HG03558 (cell line): ENCODE measurements around the gene RAB21.
"Not testable (repeated sequence)": the region's sequence is repeated elsewhere in the genome, so short reads cannot be mapped to it uniquely, and the experiment has no call there.

Experiments
- ATAC-seq: cut with Tn5 transposase; IDR thresholded peaks from one replicate; pipeline ENCODE4 v1.9.1; 2021; ENCODE audit warnings: moderate number of reproducible peaks; ENCODE audit not compliant: unreplicated experiment; ENCODE audit errors: extremely low read depth

Gene RAB21

GRCh38 chr12:71748081-71748850 lies 6.4 kb upstream of the RAB21 start:
- ATAC-seq: no peak

GRCh38 chr12:71749666-71750065 lies 5.0 kb upstream of the RAB21 start:
- no peak for ATAC-seq

GRCh38 chr12:71752891-71753290 lies 1.8 kb upstream of the RAB21 start:
- ATAC-seq: no peak

GRCh38 chr12:71755146-71755892 lies 656 bp downstream of the RAB21 start:
- ATAC-seq: peak; percentile 26

GRCh38 chr12:71756054-71756690 lies 1.5 kb downstream of the RAB21 start:
- ATAC-seq: no peak

- ATAC-seq: no peak
Observed at GRCh38 chr12:71759941-71760340, 5.3 kb downstream of the RAB21 start.

- ATAC-seq: no peak
Observed at GRCh38 chr12:71760471-71760870, 5.8 kb downstream of the RAB21 start.

- not testable (repeated sequence) for ATAC-seq
Observed at GRCh38 chr12:71761354-71761753, 6.7 kb downstream of the RAB21 start.

GRCh38 chr12:71763677-71764379 lies 9.2 kb downstream of the RAB21 start:
- no peak for ATAC-seq

- no peak for ATAC-seq
Observed at GRCh38 chr12:71764587-71765321, 10.1 kb downstream of the RAB21 start.

GRCh38 chr12:71766202-71766601 lies 11.5 kb downstream of the RAB21 start:
- no peak for ATAC-seq

- ATAC-seq: no peak
Observed at GRCh38 chr12:71767183-71767582, 12.5 kb downstream of the RAB21 start.

- ATAC-seq: no peak
Observed at GRCh38 chr12:71768900-71769299, 14.2 kb downstream of the RAB21 start.

GRCh38 chr12:71771069-71771468 lies 16.4 kb downstream of the RAB21 start:
- no peak for ATAC-seq

- no peak for ATAC-seq
Observed at GRCh38 chr12:71772735-71773134, 18.1 kb downstream of the RAB21 start.

GRCh38 chr12:71780237-71780822 lies 25.7 kb downstream of the RAB21 start:
- ATAC-seq: no peak

- ATAC-seq: no peak
Observed at GRCh38 chr12:71782017-71782416, 27.4 kb downstream of the RAB21 start.

- no peak for ATAC-seq
Observed at GRCh38 chr12:71786829-71787228, 32.2 kb downstream of the RAB21 start.

GRCh38 chr12:71787580-71787979 lies 32.9 kb downstream of the RAB21 start:
- ATAC-seq: no peak

- no peak for ATAC-seq
Observed at GRCh38 chr12:71790331-71790730, 35.7 kb downstream of the RAB21 start.
